Measurements from ENCODE around the gene INPP5A. TPM values are rescaled to one million over a fixed set of nuclear protein-coding genes. Genes with fewer than 3 reads are reported as not detected.

The INPP5A gene
- total RNA-seq, 1 donor from 2014 or later = 41.0 TPM

DNA sequence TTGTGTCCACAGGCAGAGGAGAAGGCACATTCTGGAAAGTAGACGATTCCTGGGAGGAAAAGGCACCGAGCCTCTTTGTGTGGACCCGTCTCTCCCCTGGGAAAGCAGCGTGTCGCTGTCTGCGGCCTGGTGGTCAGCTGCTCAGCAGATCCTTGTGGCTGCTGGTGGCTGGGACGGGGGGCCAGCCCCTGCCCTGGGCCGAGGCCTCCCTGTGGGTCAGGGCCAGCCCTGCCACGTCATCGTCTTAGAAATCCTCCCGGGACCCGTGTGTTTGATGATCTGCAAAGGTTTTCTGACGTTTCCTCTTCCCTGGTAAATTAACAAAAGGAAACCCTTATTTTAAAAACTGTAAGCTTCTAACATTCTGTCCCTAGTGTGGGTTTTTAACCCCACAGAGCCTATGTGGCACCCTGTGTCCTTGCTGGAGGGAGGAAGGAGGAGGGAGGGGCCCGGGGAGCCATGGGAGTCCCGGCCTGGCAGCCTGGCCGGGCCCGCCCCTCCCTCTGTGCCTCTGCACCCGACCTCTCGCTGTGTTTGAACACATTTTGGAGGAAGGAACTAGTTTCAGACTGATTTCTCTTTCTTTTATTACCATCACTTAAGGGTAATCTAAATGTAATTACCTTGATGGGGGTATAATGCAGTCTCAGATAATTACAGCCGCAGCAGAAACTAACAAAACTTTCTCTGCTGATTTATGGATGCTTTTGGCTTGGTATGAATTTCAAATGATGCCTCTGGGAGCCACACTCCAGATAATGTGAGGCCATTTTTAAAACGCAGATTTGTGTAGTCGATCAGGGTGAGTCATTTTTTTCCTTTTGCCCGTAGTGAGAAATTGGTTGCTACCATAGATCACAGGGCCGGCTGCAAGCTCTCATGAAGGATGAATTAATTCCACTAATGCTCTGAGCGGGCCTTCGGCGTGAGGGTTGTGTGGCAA, 162.8 kb downstream of the INPP5A start:
- TF ChIP-seq, protein P1, sequence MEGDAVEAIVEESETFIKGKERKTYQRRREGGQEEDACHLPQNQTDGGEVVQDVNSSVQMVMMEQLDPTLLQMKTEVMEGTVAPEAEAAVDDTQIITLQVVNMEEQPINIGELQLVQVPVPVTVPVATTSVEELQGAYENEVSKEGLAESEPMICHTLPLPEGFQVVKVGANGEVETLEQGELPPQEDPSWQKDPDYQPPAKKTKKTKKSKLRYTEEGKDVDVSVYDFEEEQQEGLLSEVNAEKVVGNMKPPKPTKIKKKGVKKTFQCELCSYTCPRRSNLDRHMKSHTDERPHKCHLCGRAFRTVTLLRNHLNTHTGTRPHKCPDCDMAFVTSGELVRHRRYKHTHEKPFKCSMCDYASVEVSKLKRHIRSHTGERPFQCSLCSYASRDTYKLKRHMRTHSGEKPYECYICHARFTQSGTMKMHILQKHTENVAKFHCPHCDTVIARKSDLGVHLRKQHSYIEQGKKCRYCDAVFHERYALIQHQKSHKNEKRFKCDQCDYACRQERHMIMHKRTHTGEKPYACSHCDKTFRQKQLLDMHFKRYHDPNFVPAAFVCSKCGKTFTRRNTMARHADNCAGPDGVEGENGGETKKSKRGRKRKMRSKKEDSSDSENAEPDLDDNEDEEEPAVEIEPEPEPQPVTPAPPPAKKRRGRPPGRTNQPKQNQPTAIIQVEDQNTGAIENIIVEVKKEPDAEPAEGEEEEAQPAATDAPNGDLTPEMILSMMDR (IDR thresholded peaks at IDR 0.05; ENCODE audit: unreplicated experiment) = no peak
- Mint-ChIP-seq H3K4me1 (peaks cover 8% of the 10 kb centered on the region), H3K36me3 (peaks cover 18% of the 10 kb centered on the region), H3K9me3 (peaks cover 6% of the 10 kb centered on the region), H3K4me3 (no peak overlapping the region), H3K27ac (no peak overlapping the region), H3K27me3 (ENCODE audit: low read depth) (no peaks in the 10 kb centered on the region)
- no peak for DNase-seq (ENCODE audit: low spot score in 2 of 2, unreplicated experiment in 2 of 2)

DNA sequence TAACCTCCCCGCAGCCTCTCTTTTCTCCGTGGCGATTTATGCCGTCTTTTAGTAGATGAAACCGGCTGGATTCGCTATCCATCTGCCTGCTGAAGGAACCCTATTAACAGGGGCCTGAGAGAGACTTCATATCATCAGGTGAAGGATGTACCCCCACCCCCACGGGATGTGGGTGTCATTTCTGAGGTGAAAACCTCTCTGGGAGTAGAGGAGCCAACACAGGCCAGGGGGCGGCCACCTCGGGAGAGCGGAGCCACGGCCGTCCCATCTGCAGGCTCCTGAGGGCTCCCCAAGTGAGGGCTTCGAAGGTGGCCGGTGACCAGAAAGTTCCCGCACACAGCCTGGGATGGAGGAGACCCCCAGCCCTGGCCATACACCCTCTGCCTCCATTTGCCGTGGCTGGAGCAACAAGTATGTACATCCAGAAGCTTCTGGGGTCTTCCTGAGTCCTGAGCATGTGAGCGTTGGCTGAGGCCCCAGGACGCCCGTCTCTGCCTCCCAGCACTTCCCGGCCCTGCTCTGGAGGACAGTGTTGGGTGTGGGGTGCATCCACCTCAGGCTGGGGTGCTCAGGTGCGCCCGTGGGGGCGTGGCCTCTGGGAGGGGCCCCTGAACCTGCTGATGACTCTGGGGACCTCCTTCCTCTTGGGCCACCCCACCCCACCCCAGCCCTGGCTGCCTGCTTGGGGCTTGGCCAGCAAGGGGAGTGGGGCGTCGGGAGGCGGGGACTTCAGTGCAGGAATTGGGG, 163.7 kb downstream of the INPP5A start:
- no peaks in the 10 kb centered on the region for H3K27me3 Mint-ChIP-seq (ENCODE audit: low read depth)
- no peak overlapping the region for H3K4me3 Mint-ChIP-seq
- no peak for DNase-seq (ENCODE audit: low spot score in 2 of 2, unreplicated experiment in 2 of 2)
- peaks cover 8% of the 10 kb centered on the region for H3K4me1 Mint-ChIP-seq
- no peak overlapping the region for H3K27ac Mint-ChIP-seq
- peaks cover 22% of the 10 kb centered on the region for H3K36me3 Mint-ChIP-seq
- TF ChIP-seq, protein P1 (IDR thresholded peaks at IDR 0.05; ENCODE audit: unreplicated experiment) = no peak
- peaks cover 10% of the 10 kb centered on the region for H3K9me3 Mint-ChIP-seq

DNA sequence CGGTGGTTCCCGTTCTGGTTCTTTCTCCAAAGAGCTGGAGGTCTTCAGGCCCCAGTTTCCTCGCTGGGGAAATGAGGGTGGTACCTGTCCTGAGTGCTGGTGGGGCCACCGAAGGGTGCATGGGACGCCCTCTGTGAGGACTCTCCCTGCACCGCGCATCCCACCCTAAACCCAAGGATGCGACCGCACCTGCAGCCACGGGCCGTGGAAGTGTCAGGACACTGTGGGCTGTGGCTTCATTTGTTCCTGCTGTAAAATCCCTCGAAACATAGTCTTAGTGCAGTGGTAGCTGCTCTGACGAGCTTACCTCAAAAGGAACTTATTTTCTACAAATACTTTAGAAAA, 164.2 kb downstream of the INPP5A start:
- no peak overlapping the region for H3K4me3 Mint-ChIP-seq
- H3K27ac Mint-ChIP-seq = no peak overlapping the region
- H3K9me3 Mint-ChIP-seq = peaks cover 12% of the 10 kb centered on the region
- peaks cover 28% of the 10 kb centered on the region for H3K36me3 Mint-ChIP-seq
- no peak for DNase-seq (ENCODE audit: low spot score in 2 of 2, unreplicated experiment in 2 of 2)
- H3K27me3 Mint-ChIP-seq (ENCODE audit: low read depth) = no peaks in the 10 kb centered on the region
- TF ChIP-seq, protein P1 (IDR thresholded peaks at IDR 0.05; ENCODE audit: unreplicated experiment) = no peak
- peaks cover 8% of the 10 kb centered on the region for H3K4me1 Mint-ChIP-seq

DNA sequence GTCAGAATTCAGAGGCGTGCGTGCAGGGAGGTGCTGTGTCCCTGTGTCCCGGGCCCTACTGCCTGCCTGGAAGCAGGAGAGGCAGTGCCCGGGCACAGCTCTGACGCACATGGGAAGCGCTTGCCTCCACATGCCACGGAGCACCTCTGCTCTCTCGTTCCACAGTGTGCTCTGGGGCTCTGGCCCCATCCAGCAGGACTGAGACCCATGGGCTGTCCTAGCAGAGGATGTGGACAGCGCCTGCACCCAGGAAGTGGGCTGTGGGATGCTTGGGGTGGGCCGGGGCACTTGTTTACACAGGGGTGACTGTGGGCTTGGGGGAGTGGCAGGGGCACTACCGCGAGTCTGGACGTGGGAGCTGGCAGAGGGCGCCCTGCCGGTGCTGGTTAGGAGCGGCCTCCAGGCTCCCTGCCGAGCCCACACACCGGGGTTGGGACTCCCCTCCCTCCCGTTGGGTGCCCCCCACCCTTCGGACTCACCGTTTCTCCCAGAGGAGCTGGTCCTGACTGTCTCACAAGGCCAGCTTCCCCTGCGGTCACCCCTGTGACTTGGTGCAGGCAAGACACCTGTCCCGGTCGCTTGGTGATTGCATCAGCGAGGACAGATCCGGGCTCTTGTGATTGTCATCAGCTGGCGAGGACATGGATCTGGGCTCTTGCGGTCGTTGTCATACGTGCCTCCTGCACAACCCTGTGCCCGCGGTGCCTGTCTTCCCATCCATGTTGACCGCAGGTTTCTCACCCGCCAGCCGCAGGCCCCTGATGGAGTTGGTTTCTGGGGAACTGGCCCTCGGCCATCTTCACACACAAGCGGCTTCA, 165.2 kb downstream of the INPP5A start:
- Mint-ChIP-seq H3K27me3 (ENCODE audit: low read depth) (no peaks in the 10 kb centered on the region), H3K27ac (no peak overlapping the region), H3K9me3 (peaks cover 12% of the 10 kb centered on the region), H3K4me1 (peaks cover 8% of the 10 kb centered on the region), H3K36me3 (peaks cover 35% of the 10 kb centered on the region), H3K4me3 (no peak overlapping the region)
- TF ChIP-seq, protein P1 (IDR thresholded peaks at IDR 0.05; ENCODE audit: unreplicated experiment) = no peak
- DNase-seq (ENCODE audit: low spot score in 2 of 2, unreplicated experiment in 2 of 2) = no peak

DNA sequence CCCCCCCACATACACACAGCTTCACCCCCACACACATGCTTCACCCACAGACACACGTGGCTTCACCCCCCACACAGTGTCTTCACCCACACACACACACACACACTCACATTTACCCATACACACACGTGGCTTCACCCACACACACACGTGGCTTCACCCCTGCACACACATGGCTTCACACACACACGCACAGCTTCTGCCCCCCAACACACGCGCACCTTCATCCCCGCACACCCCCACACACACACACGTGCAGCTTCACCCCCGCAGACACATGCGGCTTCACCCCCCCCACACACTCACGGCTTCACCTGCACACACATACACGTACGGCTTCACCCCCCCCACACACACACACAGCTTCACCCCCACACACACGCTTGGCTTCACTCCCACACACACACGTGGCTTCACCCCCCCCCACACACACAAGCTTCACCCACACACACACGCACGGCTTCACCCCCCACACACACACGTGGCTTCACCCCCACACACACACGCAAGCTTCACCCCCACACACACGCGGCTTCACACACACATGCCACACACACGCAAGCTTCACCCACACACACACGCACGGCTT, 165.9 kb downstream of the INPP5A start:
- no peak for DNase-seq (ENCODE audit: low spot score in 2 of 2, unreplicated experiment in 2 of 2)
- Mint-ChIP-seq H3K27me3 (ENCODE audit: low read depth) (no peaks in the 10 kb centered on the region), H3K27ac (no peak overlapping the region), H3K4me1 (peaks cover 8% of the 10 kb centered on the region), H3K36me3 (peaks cover 35% of the 10 kb centered on the region), H3K9me3 (peaks cover 12% of the 10 kb centered on the region), H3K4me3 (no peak overlapping the region)
- TF ChIP-seq, protein P1 (IDR thresholded peaks at IDR 0.05; ENCODE audit: unreplicated experiment) = no peak

Data from mesothelial cell of epicardium (in vitro differentiated cells).